Stimulated activated CD4-positive, alpha-beta T cell treated with anti-CD3 and anti-CD28 coated beads, Interleukin-4, amount 100 ng/mL, for 4 hours (primary cell): ENCODE results near the gene CCL19.
"Not testable (repeated sequence)": the region's sequence is repeated elsewhere in the genome, so short reads cannot be mapped to it uniquely, and the experiment has no call there.

Source experiments
- DNase-seq, 2 experiments: peaks; one replicate each; pipeline ENCODE4 v3.0.0-alpha.2; 2020

Gene CCL19

DNA sequence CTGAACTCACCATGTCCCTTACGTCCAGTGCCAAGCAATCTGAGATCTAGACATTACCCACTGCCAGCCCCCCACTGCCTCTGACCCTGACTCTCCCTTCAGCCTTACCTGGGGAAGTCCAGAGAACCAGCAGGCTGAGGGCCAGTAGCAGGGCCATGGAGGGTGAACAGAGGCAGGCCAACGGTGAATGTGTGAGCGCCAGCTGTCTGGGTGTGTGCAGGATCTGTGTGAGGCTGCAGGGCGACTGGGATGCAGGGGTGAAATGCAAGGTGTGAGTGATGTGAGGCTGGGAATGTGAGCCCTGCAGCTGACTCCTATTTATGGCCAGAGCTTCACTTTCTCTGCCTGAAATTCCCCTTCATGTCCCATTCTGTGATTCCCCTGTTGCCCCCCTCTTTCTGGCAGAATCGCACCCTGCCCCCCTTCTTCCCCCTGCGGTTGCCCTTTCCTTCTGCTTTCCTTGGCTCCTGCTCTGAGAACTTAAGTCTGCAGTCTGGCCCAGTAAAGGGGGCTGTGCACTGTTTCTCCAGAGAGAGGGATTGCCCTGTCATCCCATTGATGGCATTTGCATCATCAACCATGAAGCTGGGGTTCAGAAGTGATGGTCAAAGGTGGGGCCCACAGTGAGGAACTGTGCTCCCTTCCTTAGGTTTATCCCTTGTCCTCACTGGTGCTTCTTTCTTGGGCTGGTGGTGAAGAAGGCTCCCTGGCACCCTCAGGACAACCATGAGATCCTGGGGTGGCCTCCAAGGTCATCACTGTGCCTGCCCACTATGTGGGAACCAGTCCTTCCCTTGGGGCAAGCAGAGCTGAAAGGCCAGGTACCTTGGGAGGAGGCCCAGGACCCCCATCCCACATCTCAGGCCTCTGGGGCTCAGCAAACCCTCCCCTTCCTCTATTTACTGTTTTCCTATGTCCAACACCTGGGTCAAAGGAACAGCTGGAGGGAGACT lies at the start of gene CCL19:
Gene CCL19 (minus strand): TSS at position 294 of the 953 bp plus-strand sequence. CDS start 137 bp downstream, at position 157.
- DNase-seq = no peak

DNA sequence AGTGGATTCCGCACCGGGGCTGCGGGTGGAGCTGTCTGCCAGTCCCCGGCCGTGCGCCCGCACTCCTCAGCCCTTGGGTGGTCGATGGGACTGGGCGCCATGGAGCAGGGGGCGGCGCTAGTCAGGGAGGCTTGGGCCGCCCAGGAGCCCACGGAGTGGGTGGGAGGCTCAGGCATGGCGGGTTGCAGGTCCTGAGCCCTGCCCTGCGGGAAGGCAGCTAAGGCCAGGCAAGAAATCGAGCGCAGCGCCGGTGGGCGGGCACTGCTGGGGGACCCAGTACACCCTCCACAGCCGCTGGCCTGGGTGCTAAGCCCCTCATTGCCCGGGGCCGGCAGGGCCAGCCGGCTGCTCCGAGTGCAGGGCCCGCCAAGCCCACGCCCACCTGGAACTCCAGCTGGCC lies 49.1 kb upstream of the CCL19 start:
- DNase-seq = not testable (repeated sequence)

DNA sequence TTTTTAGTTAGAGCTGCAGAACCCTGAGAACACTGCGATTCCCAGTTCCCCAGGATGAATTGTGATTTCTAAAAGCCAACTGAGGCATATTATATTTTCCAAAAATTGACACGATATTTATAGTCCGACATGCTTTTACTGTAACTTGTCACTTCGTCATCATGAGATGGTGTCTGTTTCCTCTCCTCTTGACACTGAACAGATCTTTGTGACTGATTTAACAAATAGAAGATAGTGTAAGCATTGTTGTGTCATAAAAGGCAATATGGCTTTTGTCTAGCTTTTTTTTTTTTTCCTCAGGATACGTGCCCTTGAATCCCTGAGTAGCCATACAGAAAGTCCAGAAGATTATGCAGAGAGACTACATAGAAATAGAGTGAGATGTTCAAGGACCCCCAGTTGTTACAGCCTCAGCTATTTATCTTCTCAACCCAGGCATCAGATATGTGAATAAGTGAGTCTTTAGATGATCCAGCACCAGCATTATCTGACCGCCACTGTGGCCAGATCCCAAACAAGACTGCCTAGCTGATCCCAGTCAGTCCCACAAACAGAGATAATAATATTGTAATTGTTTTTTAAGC lies 46.7 kb upstream of the CCL19 start:
- no peak for DNase-seq

DNA sequence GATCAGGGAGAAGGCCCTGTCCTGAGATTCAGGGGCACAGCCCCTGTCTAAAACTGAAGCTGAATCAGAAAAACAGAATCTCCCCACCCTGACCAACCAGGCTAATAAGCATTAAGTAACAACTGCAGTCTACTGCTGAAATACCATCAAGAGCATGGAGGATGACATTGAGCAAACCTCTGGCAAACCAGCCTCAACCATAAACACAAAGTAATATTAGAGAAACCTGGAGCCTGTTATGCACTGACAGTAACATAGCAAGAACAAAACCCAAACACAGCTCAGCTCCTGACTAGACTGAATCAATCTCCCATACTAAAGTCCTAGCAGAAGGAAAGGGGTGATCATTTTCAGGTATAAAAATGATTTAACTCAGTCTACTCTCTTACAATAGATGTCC lies 43.6 kb upstream of the CCL19 start:
- DNase-seq = no peak

DNA sequence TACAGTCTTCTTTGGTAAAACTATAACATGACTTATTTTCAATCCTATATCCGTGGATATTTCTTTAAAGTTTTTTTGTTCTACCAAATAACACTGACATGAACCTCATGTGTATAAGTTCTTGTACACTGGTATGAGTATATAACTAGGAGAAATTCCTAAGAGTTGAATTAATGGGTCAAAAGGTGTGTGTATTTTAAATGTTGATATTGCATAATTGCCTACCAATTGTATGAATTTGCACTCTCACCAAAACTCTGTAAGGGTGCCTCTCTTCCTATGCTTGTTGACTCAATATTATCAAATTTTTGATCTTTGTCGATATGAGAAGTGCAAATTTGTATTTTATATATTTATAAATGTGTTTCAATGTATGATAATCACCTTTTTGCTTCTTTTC lies 41.8 kb upstream of the CCL19 start:
- DNase-seq = no peak

DNA sequence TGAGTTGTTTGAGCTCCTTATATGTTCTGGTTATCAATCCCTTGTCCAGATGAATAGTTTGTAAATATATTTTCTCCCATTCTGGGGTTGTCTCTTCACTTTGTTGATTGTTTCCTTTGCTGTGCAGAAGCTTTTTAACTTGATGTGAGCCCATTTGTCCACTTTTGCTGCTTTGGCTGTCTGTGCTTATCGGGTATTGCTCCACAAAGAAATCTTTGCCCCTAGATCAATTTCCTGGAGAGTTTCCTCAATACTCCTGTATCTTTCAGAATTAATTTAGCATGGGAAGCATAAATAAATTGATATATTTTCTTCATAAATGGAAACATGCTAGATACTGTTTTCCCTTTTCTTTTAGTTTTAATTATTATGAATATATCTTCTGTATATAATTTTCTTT lies 41.4 kb upstream of the CCL19 start:
- DNase-seq = no peak

GRCh38 chr9:34723141-34723540 lies 32.1 kb upstream of the CCL19 start:
- no peak for DNase-seq

GRCh38 chr9:34719769-34720025 lies 28.6 kb upstream of the CCL19 start:
- DNase-seq = not testable (repeated sequence)

DNA sequence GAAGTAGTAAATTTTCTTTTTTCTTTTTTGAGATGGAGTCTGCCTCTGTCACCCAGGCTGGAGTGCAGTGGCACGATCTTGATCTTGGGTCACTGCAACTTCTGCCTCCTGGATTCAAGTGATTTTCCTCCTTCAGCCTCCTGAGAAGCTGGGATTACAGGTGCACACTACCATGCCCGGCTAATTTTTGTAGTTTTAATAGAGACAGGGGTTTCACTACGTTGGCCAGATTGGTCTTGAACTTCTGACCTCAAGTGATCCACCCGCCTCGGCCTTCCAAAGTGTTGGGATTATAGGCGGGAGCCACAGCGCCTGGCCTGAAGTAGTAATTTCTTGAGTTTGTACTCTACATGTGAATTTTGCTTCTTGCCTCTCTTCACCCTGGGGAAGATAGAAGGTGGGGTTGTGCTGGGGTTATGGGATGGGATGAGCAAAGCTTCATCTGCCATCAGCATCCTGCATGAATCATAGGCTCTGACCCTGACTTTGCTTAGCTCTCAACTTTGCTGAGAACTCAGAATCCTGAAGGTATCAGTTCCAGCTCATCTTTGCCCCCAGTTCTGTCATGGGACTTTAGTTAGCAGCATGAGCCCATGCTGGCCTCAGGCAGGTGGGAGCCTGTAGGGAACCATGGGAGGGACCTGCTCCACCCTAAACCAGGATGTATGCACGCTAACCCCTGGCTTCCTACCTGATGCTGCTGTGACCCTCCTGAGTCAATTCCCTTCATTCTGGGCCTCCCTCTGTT lies 28.1 kb upstream of the CCL19 start:
- DNase-seq = no peak

- no peak for DNase-seq
Measured at GRCh38 chr9:34717996-34718614, 27.0 kb upstream of the CCL19 start.

DNA sequence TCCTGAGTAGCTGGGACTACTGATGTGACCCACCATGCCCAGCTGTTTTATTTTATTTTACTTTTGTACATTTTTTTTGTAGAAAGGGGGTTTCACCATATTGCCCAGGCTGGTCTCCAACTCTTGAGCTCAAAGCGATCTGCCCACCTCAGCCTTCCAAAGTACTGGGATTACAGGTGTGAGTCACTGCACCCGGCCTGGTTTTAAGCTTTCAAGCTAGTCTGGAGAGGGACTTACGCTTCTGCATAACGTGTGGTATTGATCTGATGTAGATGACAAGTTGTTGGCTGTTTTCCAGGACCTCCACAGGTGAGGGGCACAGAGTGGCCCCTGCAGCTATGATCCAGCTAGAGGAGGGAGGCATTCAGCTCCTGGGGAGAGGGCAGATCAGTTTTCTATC lies 25.6 kb upstream of the CCL19 start:
- DNase-seq = no peak

- DNase-seq = no peak
Measured at GRCh38 chr9:34715639-34716215, 24.7 kb upstream of the CCL19 start.

- DNase-seq = no peak
Measured at GRCh38 chr9:34714007-34714406, 22.9 kb upstream of the CCL19 start.

- DNase-seq = no peak
Measured at GRCh38 chr9:34712140-34712539, 21.1 kb upstream of the CCL19 start.

DNA sequence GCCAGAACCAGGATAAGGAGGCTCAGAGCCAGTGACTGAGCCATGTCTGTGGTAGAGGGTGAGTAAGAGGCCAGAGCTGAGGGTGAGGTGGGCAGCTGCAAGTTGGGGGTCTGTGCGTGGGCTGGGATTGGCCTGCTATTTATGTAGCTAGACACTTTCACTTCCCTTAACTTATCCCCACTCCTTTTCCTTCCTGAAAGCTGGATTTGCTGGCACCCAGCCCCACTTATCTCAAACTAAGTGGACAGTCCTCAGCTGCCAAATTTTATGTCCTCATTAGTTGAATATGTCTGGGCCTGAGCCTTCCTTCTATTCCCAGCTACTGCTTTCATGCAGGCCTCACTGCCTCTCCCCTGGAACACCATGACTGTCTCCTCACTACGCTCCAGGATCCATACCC lies 18.9 kb upstream of the CCL19 start, which contains the start of gene CCL21:
Gene CCL21 (minus strand): TSS at position 114 of the 400 bp plus-strand sequence. CDS start 70 bp downstream, at position 44.
- DNase-seq = no peak

DNA sequence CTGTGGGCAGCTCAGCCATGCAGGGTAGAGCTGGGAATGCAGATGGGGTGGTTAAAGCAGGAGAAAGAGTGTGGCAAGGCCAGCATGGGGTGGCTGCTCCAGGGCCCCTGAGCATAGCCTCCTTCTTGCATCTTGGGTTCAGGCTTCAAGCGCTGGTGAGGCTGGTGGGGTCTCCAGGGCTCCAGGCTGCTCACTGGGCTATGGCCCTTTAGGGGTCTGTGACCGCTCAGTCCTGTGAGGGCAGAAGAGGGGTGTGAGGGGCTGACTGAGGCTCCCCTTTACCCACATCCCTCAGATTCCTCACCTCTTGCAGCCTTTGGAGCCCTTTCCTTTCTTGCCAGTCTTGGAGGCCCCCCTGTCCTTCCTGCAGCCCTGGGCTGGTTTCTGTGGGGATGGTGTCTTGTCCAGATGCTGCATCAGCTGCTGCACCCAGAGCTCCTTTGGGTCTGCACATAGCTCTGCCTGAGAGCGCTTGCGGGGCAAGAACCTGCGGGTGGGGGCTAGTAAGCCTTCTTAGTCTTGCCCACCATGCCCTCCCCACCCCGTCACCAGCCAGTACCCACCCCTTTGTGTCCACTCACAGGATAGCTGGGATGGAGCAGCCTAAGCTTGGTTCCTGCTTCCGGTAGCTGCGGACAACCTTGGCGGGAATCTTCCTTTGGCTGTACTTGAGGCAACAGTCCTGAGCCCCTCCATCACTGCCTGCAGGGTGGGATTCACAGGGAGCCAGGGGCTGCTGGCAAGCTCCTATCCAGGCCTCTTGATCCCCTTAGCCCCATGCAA lies 18.3 kb upstream of the CCL19 start:
- DNase-seq = no peak

DNA sequence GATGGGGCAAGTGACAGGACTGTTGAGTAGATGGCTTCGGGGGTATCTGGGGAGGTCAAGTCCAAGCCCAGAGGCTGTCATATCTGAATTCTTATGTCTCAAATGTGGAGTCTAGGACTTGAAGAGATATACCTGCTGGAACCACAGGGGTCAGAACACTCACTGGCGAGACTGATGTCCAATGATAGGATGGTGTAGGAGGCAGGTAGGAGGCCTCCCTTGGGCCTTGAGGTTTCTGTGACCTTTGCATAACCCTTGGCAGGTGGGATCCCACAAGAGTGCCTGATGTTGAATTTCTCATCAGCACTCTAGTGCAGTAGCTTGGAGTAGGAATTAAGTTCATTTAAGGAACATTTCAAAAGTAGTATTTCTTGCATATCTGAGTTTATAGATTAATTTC lies 16.1 kb upstream of the CCL19 start:
- DNase-seq = no peak

DNA sequence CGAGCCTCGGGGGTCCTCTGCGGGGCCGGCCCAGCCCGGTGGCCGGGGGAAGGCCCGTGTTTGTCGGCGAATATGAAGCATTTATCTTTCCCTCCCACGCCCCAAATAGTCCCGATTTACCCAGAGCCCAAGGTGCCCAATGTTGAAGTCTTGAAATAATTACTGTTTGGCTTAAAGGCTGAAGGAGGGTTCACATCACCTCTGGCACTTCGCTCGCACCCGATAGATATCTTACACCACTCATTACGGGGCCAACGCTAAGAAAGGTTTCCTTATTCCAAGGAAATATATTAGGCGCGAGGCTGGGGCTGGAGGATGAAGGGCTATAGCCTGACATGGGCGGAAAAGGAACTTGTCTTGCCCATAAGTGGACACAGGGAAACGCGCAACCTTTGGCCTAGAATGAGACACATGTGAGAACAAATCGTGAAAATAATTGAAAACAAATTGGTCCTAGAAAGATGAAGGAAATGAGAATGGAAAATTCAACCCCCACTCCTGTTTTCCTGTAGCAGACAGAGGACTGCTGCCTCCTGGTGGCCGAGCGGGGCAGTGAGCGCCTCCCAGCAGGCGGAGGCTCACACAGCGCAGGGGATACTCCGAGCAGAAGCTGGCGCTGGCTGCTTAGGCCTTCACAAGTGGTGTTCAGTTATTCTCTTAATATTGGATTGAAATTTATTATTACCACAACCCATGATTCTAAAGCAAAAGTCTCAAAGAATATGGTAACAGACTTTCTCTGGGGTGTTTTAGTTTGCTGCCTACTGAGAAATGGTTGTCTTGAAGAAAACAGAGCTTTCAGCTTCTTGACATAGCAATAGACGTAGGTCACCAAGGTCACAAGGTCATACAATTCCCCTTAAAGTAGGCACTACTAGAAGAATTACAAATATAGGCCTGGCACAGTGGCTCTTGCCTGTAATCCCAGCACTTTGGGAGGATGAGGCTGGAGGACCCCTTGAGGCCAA lies 11.0 kb upstream of the CCL19 start:
- peak; percentile 80 to 85 for DNase-seq

DNA sequence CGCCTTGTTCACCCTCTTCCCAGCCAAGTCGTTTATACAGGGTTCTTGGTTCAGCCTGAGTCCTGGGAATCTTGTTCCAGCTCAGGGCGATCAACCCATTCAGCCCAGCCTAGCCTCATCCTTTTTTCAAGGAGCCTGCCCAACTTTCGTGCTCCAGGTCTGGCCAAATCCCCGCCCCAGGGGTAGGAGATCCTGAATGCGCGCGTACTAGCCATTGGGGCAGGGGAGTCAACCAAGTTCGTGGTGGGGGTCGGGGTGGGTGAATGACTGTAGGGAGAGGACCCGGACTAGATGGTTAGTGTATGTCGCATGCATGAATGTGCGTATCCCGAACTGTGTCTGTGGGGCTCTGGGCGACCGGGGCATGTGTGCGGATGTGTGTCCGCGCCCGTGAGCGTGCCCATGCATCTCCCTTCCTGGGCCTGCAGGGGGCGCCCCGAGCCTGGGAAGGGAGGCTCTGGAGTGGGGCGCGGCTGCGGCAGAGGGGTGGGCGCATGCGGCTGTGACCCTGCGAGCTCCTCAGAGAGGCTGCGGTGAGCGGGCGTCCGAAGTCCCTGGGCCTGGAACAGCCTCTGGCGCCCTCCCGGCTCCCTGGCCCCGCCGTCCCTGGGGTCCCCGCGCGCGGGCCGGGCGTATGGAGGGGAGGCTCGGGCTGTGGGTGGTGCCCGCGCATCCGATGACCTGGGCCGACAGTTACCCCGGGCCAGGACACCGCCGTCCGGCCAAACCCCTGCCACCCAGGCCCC lies 10.1 kb upstream of the CCL19 start:
- peak; percentile 68 to 78 for DNase-seq

- DNase-seq = no peak
Measured at GRCh38 chr9:34694811-34695210, 3.7 kb upstream of the CCL19 start.
